ENCODE data around the gene MS4A18. TPM values are rescaled to one million over a fixed set of nuclear protein-coding genes. Genes with fewer than 3 reads are reported as not detected.
"Not testable (repeated sequence)": the region's sequence is repeated elsewhere in the genome, so short reads cannot be mapped to it uniquely, and the experiment has no call there.

The MS4A18 gene
- total and polyA plus RNA-seq, 2 donors (not counting 3 experiments of a cell fraction or from before 2014, with no cell fraction given): not detected

DNA sequence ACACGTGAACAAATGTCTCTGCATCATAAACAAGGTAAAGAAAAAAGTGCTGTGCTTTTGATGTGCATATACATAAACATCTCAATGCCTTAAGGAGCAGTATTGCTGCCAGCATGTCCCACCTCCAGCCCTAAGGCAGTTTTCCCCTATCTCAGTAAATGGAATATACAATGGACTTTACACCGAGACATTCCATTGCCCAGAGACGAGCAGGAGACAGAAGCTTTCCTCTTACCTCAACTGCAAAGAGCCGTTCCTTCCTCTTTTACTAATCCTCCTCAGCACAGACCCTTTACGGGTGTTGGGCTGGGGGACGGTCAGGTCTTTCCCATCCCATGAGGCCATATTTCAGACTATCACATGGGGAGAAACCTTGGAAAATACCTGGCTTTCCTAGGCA, 11.1 kb upstream of the MS4A18 start:
- CTCF ChIA-PET; BruUV-seq (replicated peaks); H2AFZ ChIP-seq (ENCODE audit: low read depth, low read length); dilution Hi-C loops (cut with MboI; ENCODE audit: extremely low pct_ligation_motif_present, low sequenced_read_pairs); H3K9me3 ChIP-seq (replicated peaks; ENCODE audit: control insufficient read depth, insufficient read depth, low read length); H4K20me1 ChIP-seq (replicated peaks; ENCODE audit: control insufficient read depth, extremely low read depth, insufficient read depth, low read length); H3K9me1 ChIP-seq (replicated peaks; ENCODE audit: control insufficient read depth, extremely low read depth, insufficient read depth, low read length); intact Hi-C loops (cut with micrococcal nuclease); H3K9ac ChIP-seq (replicated peaks; ENCODE audit: extremely low read depth, insufficient read depth, low read length); H3K4me2 ChIP-seq (ENCODE audit: insufficient read depth, low read length); H3K36me3 ChIP-seq (ENCODE audit: control insufficient read depth in 2 of 2, extremely low read depth in 1 of 2, insufficient read depth in 2 of 2, low read length in 2 of 2); H3K4me3 ChIP-seq (replicated peaks in 1 of 3; ENCODE audit: insufficient read depth in 1 of 3, low read depth in 1 of 3, low read length in 3 of 3); H3K4me1 ChIP-seq (ENCODE audit: control insufficient read depth, extremely low read depth, insufficient read depth, low read length); H3K27ac ChIP-seq (ENCODE audit: insufficient read depth, low read depth, low read length); H3K27me3 ChIP-seq (ENCODE audit: control insufficient read depth in 2 of 2, insufficient read depth in 2 of 2, low read length in 2 of 2); H3K79me2 ChIP-seq (ENCODE audit: control insufficient read depth, insufficient read depth, low read length); DNase-seq (ENCODE audit: low read depth, low spot score); POLR2A ChIA-PET; FAIRE-seq: not testable (repeated sequence)

GRCh38 chr11:60717956-60718355, 6.6 kb upstream of the MS4A18 start:
- dilution Hi-C loops (cut with MboI; ENCODE audit: extremely low pct_ligation_motif_present, low sequenced_read_pairs): no loop called here
- intact Hi-C loops (cut with micrococcal nuclease): no loop called here

More at GRCh38 chr11:60717956-60718355, 6.6 kb upstream of the MS4A18 start:
- no peaks in the 10 kb centered on the region for H3K4me1 ChIP-seq (ENCODE audit: control insufficient read depth, extremely low read depth, insufficient read depth, low read length)
- H3K27me3 ChIP-seq (ENCODE audit: control insufficient read depth in 2 of 2, insufficient read depth in 2 of 2, low read length in 2 of 2): no peaks in the 10 kb centered on the region
- no peak for TF ChIP-seq POLR2AphosphoS5 (IDR thresholded peaks at IDR 0.05; ENCODE audit: insufficient read depth, low read depth, low read length)
- TF ChIP-seq POLR2A (IDR thresholded peaks at IDR 0.05; ENCODE audit: low read depth, low read length): no peak
- no peak for TF ChIP-seq EZH2 (IDR thresholded peaks at IDR 0.05; ENCODE audit: borderline replicate concordance, low read depth, low read length, severe bottlenecking)
- BruUV-seq (replicated peaks): no TSS peak
- H3K9me3 ChIP-seq (replicated peaks; ENCODE audit: control insufficient read depth, insufficient read depth, low read length): no peaks in the 10 kb centered on the region
- ChIA-PET POLR2A (no interaction called here), CTCF (no interaction called here)
- no peaks in the 10 kb centered on the region for H3K9me1 ChIP-seq (replicated peaks; ENCODE audit: control insufficient read depth, extremely low read depth, insufficient read depth, low read length)
- DNase-seq (ENCODE audit: low read depth, low spot score) (no peak), FAIRE-seq (no peak)
- no peak overlapping the region for H3K9ac ChIP-seq (replicated peaks; ENCODE audit: extremely low read depth, insufficient read depth, low read length)
- H3K79me2 ChIP-seq (ENCODE audit: control insufficient read depth, insufficient read depth, low read length): no peaks in the 10 kb centered on the region
- H3K27ac ChIP-seq (ENCODE audit: insufficient read depth, low read depth, low read length): no peak overlapping the region
- H3K4me2 ChIP-seq (ENCODE audit: insufficient read depth, low read length): no peak overlapping the region
- no peaks in the 10 kb centered on the region for H4K20me1 ChIP-seq (replicated peaks; ENCODE audit: control insufficient read depth, extremely low read depth, insufficient read depth, low read length)
- no peak overlapping the region for H3K4me3 ChIP-seq (replicated peaks in 1 of 3; ENCODE audit: insufficient read depth in 1 of 3, low read depth in 1 of 3, low read length in 3 of 3)
- H2AFZ ChIP-seq (ENCODE audit: low read depth, low read length): no peak overlapping the region
- H3K36me3 ChIP-seq (ENCODE audit: control insufficient read depth in 2 of 2, extremely low read depth in 1 of 2, insufficient read depth in 2 of 2, low read length in 2 of 2): no peaks in the 10 kb centered on the region

Measured in endothelial cell of umbilical vein (primary cell).